22Rv1 (cell line): ENCODE results near the gene MUTYH.

Source experiments
- H3K27ac ChIP-seq: fragments of 450-650 bp; 2 replicates; pipeline ENCODE4 v1.5.1; 2017
- CTCF ChIP-seq: fragments of 450-650 bp; IDR thresholded peaks from 2 replicates; pipeline ENCODE4 v1.5.1; 2017; ENCODE audit warnings: mild to moderate bottlenecking
- ZFX ChIP-seq: fragments of 450-650 bp; IDR thresholded peaks from 2 replicates; pipeline ENCODE4 v1.6.1; 2017; ENCODE audit warnings: antibody characterized with exemption, borderline replicate concordance

The MUTYH gene

GRCh38 chr1:45327644-45328515 is 12.4 kb downstream of the MUTYH start:
- TF ChIP-seq CTCF (no peak), ZFX (no peak)
- peak overlapping the region; percentile 31; the same call in 1 of the 2 replicates for H3K27ac ChIP-seq

GRCh38 chr1:45326627-45327623 is 13.3 kb downstream of the MUTYH start, which contains the start of gene HPDL:
Gene HPDL, plus strand, starts transcription at chr1:45326895. Its CDS starts 254 bp downstream, at chr1:45327149.
- TF ChIP-seq CTCF = no peak
- peak within 1 kb of the TSS; percentile 31; the same call in 1 of the 2 replicates for H3K27ac ChIP-seq

- TF ChIP-seq CTCF (no peak), ZFX (no peak)
- no peak overlapping the region for H3K27ac ChIP-seq
These were observed 14.3 kb downstream of the MUTYH start for GRCh38 chr1:45325851-45326506.

GRCh38 chr1:45322486-45323040 is 17.7 kb downstream of the MUTYH start:
- no peak overlapping the region for H3K27ac ChIP-seq

GRCh38 chr1:45321444-45321843 is 18.8 kb downstream of the MUTYH start:
- TF ChIP-seq CTCF (no peak), ZFX (no peak)
- H3K27ac ChIP-seq = no peak overlapping the region

More at GRCh38 chr1:45322486-45323040, 17.7 kb downstream of the MUTYH start:
- no peak for TF ChIP-seq CTCF
- TF ChIP-seq ZFX = no peak

- TF ChIP-seq CTCF (no peak), ZFX (no peak)
- no peak overlapping the region for H3K27ac ChIP-seq
These were observed 20.5 kb downstream of the MUTYH start for GRCh38 chr1:45319761-45320160.
